GM19328 (cell line): ENCODE data around the gene CSKMT.
"Not testable (repeated sequence)": the region's sequence is repeated elsewhere in the genome, so short reads cannot be mapped to it uniquely, and the experiment has no call there.

Experiments used
- ATAC-seq: cut with Tn5 transposase; IDR thresholded peaks from one replicate; pipeline ENCODE4 v1.9.1; 2021; ENCODE audit warnings: mild to moderate bottlenecking, moderate library complexity; ENCODE audit not compliant: unreplicated experiment

Gene CSKMT

GRCh38 chr11:62654297-62654696 lies 10.8 kb upstream of the CSKMT start:
- ATAC-seq, result no peak

- no peak for ATAC-seq
Measured at GRCh38 chr11:62656796-62657429, 8.2 kb upstream of the CSKMT start.

- ATAC-seq, result peak; percentile 33
Measured at GRCh38 chr11:62664405-62665074, 572 bp upstream of the CSKMT start.

- ATAC-seq, result no peak
Measured at GRCh38 chr11:62665599-62666258, 617 bp downstream of the CSKMT start.

- no peak for ATAC-seq
Measured at GRCh38 chr11:62666259-62666926, 1.3 kb downstream of the CSKMT start.

- no peak for ATAC-seq
Measured at GRCh38 chr11:62667460-62667859, 2.3 kb downstream of the CSKMT start.

GRCh38 chr11:62669420-62670161 lies 4.5 kb downstream of the CSKMT start:
- no peak for ATAC-seq

GRCh38 chr11:62671236-62671607 lies 6.1 kb downstream of the CSKMT start:
- ATAC-seq, result peak; percentile 6

- peak; percentile 68 for ATAC-seq
Measured at GRCh38 chr11:62671608-62672389, 6.7 kb downstream of the CSKMT start, which contains the start of the genes LBHD1 and UQCC3. LBHD1 (minus strand) TSS chr11:62672267; CDS start chr11:62670031, 2,236 bp downstream. UQCC3 (plus strand) TSS chr11:62671673; CDS start chr11:62671746, 73 bp downstream.

GRCh38 chr11:62673196-62673525 lies 8.0 kb downstream of the CSKMT start:
- no peak for ATAC-seq

GRCh38 chr11:62675415-62675814 lies 10.3 kb downstream of the CSKMT start:
- not testable (repeated sequence) for ATAC-seq

- ATAC-seq, result no peak
Measured at GRCh38 chr11:62676698-62677097, 11.6 kb downstream of the CSKMT start.

- ATAC-seq, result no peak
Measured at GRCh38 chr11:62677156-62677555, 12.0 kb downstream of the CSKMT start.

- ATAC-seq, result no peak
Measured at GRCh38 chr11:62677714-62678113, 12.6 kb downstream of the CSKMT start.

GRCh38 chr11:62678433-62678769 lies 13.3 kb downstream of the CSKMT start:
- ATAC-seq, result no peak

GRCh38 chr11:62678770-62679696 lies 13.9 kb downstream of the CSKMT start, which contains the start of gene UBXN1:
UBXN1 (minus strand) TSS chr11:62679073; CDS start chr11:62678923, 150 bp downstream.
- peak; percentile 66 for ATAC-seq

- ATAC-seq, result no peak
Measured at GRCh38 chr11:62680825-62681240, 15.7 kb downstream of the CSKMT start.

- no peak for ATAC-seq
Measured at GRCh38 chr11:62682518-62682917, 17.4 kb downstream of the CSKMT start.
